AG08396 (cell line): ENCODE data around the gene NUDT14.
A peak's percentile ranks its signal among the peaks of the same experiment; 100 is the strongest.

Experiments
- DNase-seq: peaks from one replicate; pipeline ENCODE4 v3.0.0; 2012; ENCODE audit warnings: low spot score, mixed read lengths

Gene NUDT14

GRCh38 chr14:105180592-105181548 is at the start of gene NUDT14:
TSS of gene NUDT14 (minus strand) at chr14:105181312. CDS start at chr14:105181209, 103 bp downstream.
- peak; percentile 96 for DNase-seq

GRCh38 chr14:105229099-105229655 is 48.1 kb upstream of the NUDT14 start:
- no peak for DNase-seq

- DNase-seq = no peak
These were observed 47.5 kb upstream of the NUDT14 start for GRCh38 chr14:105228562-105228961.

GRCh38 chr14:105227346-105227745 is 46.2 kb upstream of the NUDT14 start:
- no peak for DNase-seq

DNA sequence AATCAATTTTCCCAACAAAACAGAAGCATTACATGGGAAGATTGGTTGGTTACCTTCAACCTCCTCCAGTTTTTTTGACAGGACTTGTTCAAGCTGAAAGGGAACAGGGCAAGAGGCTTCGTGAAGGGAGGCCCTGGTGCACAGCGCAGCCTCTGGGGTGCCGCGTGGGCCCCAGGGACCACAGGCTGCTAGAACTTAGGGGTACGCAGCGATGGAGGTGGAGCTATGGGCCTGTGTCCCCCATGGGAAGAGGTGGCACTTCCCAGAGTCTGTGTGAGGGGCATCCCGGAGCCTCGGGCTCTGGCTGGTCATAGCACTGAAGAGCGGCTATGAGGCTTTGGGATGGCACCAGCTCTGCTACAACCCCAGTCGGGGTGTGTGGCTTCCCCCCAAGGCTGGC is 45.1 kb upstream of the NUDT14 start:
- no peak for DNase-seq

DNA sequence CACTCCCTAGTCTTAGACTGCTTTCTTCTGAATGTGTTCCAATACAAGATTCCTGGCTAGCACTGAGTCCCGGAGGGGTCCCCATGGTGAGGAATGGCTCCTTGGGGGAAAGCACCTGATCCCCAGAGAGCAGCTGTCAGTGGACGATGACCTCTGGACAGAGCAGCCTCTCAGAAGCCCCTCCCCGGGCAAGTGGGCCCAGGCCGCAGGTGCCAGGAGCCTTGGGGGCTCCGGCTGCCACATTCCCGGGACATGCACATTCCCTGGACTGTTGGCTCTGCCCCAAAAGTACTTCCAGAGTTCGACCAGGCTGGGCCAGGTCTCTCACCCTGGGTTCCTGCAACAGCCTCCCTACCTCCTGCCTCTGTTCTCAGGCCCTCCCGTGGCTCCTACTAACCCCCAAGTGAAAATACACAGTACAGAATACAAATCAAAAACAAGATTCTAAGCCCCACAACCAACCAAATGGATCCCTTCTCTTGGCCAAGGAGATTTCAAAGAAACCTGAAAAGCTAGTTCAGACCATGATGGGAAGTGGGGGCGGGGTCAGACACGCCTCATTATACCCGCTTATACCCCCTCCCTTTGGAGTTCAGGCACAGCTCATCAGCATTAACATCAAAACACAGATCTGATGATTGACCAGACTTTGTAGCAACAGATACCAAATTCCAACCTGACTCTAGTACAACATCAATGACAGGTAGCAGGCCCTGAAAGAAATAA is 43.9 kb upstream of the NUDT14 start:
- DNase-seq = no peak

DNA sequence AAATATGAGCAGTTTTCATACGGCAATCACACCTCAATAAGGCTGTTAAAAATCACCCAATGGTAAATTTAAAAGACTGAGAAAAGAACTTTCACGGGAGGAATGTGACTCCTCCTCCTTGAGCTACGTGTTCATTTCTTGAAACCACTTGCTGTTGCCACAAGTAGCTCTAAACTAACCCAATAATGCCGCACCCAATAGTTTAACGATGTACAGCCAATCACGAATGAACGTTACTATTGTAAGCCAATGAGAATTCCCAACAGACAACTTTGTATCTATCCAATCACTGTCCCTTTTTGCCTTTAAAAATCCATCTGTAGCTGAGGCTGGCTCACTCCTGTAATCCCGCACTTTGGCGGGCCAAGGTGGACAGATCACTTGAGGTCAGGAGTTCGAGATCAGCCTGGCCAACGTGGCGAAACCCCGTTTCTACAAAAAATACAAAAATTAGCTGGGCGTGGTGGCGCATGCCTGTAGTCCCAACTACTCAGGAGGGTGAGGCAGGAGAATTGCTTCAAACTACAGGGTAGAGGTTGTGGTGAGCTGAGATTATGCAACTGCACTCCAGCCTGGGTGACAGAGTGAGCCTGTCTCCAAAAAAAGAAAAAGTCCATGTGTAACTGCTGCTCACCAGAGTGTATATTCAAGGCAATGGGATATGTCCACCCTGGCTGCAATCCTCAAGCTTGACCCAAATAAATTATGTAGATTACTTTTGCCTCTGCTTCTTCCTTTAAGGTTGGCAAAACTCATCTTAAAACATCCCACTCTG is 42.8 kb upstream of the NUDT14 start:
- no peak for DNase-seq

GRCh38 chr14:105223260-105223659 is 42.1 kb upstream of the NUDT14 start:
- DNase-seq = no peak

GRCh38 chr14:105221598-105222178 is 40.6 kb upstream of the NUDT14 start:
- no peak for DNase-seq

GRCh38 chr14:105220699-105221597 is 39.8 kb upstream of the NUDT14 start:
- no peak for DNase-seq

GRCh38 chr14:105219753-105220152 is 38.6 kb upstream of the NUDT14 start:
- no peak for DNase-seq

GRCh38 chr14:105219043-105219612 is 38.0 kb upstream of the NUDT14 start:
- no peak for DNase-seq

DNA sequence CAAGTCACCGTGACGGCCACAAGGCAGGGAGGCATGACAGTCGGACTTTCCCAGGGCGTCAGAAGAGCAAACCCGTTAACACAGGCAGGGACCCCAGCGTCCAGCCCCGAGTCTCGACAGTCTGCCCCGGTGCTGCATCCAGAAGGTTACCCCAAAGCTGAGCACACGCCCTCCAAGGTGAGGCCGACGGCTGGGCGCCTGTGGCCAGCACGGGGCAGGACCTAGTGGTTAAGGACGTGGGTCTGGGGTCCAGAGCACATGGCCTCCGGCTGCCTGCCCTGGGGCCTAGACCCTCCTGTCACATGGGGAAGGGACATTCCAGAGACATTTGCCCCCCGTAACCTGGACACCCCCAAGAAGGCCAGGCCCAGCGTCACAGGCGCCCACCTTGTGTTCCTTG is 37.5 kb upstream of the NUDT14 start:
- DNase-seq = no peak

DNA sequence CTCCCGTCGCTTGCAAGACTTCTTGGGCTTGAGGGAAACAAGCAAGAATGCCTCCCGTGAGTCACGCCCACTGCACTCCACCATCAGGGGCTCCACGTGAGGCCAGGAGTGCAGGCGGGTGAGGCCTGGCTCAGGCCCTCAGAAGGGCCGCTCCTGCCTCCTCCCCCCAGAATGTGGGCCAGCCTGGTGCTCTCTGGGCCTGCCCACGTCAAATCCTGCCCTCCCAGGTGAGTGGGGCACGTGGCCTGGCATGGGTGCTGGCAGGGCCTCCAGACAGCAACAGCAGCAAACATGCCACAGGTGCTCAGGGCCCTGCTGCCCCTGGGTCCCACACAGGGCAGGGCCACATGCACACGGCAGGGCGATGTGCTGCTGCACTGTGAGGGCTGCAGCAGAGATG is 36.7 kb upstream of the NUDT14 start:
- no peak for DNase-seq

DNA sequence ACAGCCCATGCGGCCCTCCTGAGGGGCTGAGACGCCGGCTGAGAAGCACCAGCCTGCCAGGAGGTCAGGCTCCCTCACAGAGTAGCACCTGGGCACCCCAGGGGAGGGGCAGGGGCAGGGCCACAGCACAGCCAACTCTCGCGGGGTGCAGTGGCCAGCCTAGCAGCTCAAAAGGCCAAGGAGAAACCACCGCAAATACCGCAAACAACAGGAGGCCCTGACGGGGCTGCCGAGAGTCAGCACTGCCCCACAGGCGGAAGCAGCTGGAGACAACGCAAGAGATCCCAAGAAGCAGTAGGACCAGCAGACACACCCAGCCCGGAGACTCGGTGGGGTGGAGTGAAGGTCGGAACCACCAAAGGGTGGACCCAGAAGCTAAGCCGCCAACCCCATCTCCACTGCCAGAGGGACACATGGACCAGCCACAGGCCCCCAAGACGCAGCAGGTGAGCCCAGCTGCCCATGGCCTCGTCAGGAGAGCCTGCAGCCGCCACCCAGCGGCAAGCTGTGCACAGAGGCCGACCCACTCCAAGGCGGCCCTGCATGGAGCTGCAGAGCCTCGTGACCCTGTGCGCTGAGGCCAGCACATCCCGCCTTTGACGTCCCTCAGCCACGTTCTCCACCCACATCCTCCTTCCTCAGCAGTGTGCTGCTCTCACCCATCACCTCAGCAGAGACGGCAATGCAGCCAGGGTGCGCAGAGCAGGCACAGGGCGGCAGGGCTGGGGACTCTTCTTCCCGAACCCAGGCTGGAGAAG is 35.6 kb upstream of the NUDT14 start:
- no peak for DNase-seq

DNA sequence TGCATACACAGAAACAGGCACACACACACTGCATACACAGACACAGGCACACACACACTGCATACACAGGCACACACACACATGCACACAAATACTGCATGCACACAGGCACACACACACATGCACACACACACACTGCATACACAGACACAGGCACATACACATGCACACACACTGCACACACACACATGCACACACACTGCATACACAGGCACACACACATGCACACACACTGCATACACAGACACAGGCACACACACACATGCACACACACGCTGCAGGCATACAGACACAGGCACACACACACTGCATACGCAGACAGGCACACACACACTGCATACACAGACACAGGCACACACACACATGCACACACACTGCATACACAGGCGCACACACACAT is 34.5 kb upstream of the NUDT14 start:
- no peak for DNase-seq

GRCh38 chr14:105214324-105214915 is 33.3 kb upstream of the NUDT14 start:
- no peak for DNase-seq

- no peak for DNase-seq
These were observed 32.2 kb upstream of the NUDT14 start for GRCh38 chr14:105213361-105213760.
